WTC11 (cell line): Measurements from ENCODE around the gene RNGTT. TPM values are rescaled to one million over a fixed set of nuclear protein-coding genes. Genes with fewer than 3 reads are reported as not detected.

Experiments used
- ATAC-seq: fragments of 200-7000 bp; cut with Tn5 transposase; 2 replicates; pipeline ENCODE4 v1.10.0; 2021; ENCODE audit warnings: mild to moderate bottlenecking, moderate library complexity
- CTCF ChIA-PET: fragments of 300-600 bp; sonication (Branson Sonifier 250); formaldehyde crosslinking; loops from one replicate; lab custom pipeline; 2021; ENCODE audit warnings: antibody characterized with exemption; lab: Charles Lee
- POLR2A ChIA-PET: fragments of 350-600 bp; sonication (Branson Sonifier 250); formaldehyde crosslinking; loops from one replicate; lab custom pipeline; 2021; ENCODE audit warnings: antibody characterized with exemption; lab: Charles Lee
- DNase-seq: peaks from one replicate; pipeline ENCODE4 v3.0.0; 2021; ENCODE audit warnings: low spot score
- H3K27ac Mint-ChIP-seq: 2 replicates; pipeline ENCODE4 v1.8.0; 2021; ENCODE audit warnings: mixed read lengths
- H3K27me3 Mint-ChIP-seq: 2 replicates; pipeline ENCODE4 v1.8.0; 2021; ENCODE audit warnings: low read depth, mild to moderate bottlenecking, moderate library complexity, mixed read lengths
- H3K36me3 Mint-ChIP-seq: 2 replicates; pipeline ENCODE4 v1.8.0; 2021; ENCODE audit warnings: mixed read lengths
- H3K4me1 Mint-ChIP-seq: 2 replicates; pipeline ENCODE4 v1.8.0; 2022; ENCODE audit warnings: mixed read lengths
- H3K4me3 Mint-ChIP-seq: 2 replicates; pipeline ENCODE4 v1.8.0; 2021; ENCODE audit warnings: mild to moderate bottlenecking, moderate library complexity, mixed read lengths
- H3K9me3 Mint-ChIP-seq: 2 replicates; pipeline ENCODE4 v1.8.0; 2021; ENCODE audit warnings: mixed read lengths
- CBFB ChIP-seq: sonication (generic); formaldehyde crosslinking; IDR thresholded peaks from 2 replicates; pipeline ENCODE4 v1.8.1; 2022; ENCODE audit warnings: mild to moderate bottlenecking, low read depth, missing genetic modification reagents
- CDX4 ChIP-seq: fragments of 250-450 bp; sonication (Bioruptor Pico); IDR thresholded peaks from 2 replicates; pipeline ENCODE4 v1.9.0; 2021; ENCODE audit warnings: moderate library complexity, mild to moderate bottlenecking, inconsistent platforms, borderline replicate concordance
- E2F1 ChIP-seq: sonication (generic); formaldehyde crosslinking; IDR thresholded peaks from 2 replicates; pipeline ENCODE4 v1.8.0; 2022; ENCODE audit warnings: mild to moderate bottlenecking, missing genetic modification reagents
- FOXK1 ChIP-seq: sonication (generic); formaldehyde crosslinking; IDR thresholded peaks from 2 replicates; pipeline ENCODE4 v1.8.0; 2022; ENCODE audit warnings: mild to moderate bottlenecking, moderate library complexity, missing genetic modification reagents
- FOXP1 ChIP-seq: sonication (generic); formaldehyde crosslinking; IDR thresholded peaks from 2 replicates; pipeline ENCODE4 v1.8.0; 2022; ENCODE audit warnings: missing genetic modification reagents, mild to moderate bottlenecking, moderate library complexity, borderline replicate concordance
- HMGA2 ChIP-seq: fragments of 250-450 bp; sonication (Bioruptor Pico); IDR thresholded peaks from 2 replicates; pipeline ENCODE4 v1.4.0; 2021; ENCODE audit warnings: mild to moderate bottlenecking, moderate library complexity
- MLX ChIP-seq: sonication (generic); formaldehyde crosslinking; IDR thresholded peaks from 2 replicates; pipeline ENCODE4 v1.8.1; 2023; ENCODE audit warnings: mild to moderate bottlenecking, missing genetic modification reagents, moderate library complexity
- MXD4 ChIP-seq: fragments of 250-450 bp; sonication (Bioruptor Pico); IDR thresholded peaks from 2 replicates; pipeline ENCODE4 v1.8.0; 2021; ENCODE audit warnings: mild to moderate bottlenecking, moderate library complexity, borderline replicate concordance
- NFATC4 ChIP-seq: fragments of 250-450 bp; sonication (Bioruptor Pico); IDR thresholded peaks from 2 replicates; pipeline ENCODE4 v1.9.0; 2021; ENCODE audit warnings: mild to moderate bottlenecking
- NR1H2 ChIP-seq: sonication (generic); formaldehyde crosslinking; IDR thresholded peaks from 2 replicates; pipeline ENCODE4 v1.9.0; 2021; ENCODE audit warnings: mild to moderate bottlenecking, moderate library complexity, missing genetic modification reagents
- PRDM15 ChIP-seq: sonication (generic); formaldehyde crosslinking; IDR thresholded peaks from 2 replicates; pipeline ENCODE4 v1.8.0; 2022; ENCODE audit warnings: missing genetic modification reagents
- STAT6 ChIP-seq: sonication (generic); formaldehyde crosslinking; conservative IDR thresholded peaks from 2 replicates; pipeline ENCODE4 v1.8.1; 2023; ENCODE audit warnings: mild to moderate bottlenecking, low read depth, missing genetic modification reagents, moderate library complexity
- TEAD4 ChIP-seq: sonication (generic); formaldehyde crosslinking; IDR thresholded peaks from 2 replicates; pipeline ENCODE4 v1.8.0; 2022; ENCODE audit warnings: mild to moderate bottlenecking, missing genetic modification reagents
- ZBTB21 ChIP-seq: sonication (generic); formaldehyde crosslinking; IDR thresholded peaks from 2 replicates; pipeline ENCODE4 v1.8.1; 2023; ENCODE audit warnings: mild to moderate bottlenecking, missing genetic modification reagents, borderline replicate concordance
- ZBTB43 ChIP-seq: sonication (generic); formaldehyde crosslinking; IDR thresholded peaks from 2 replicates; pipeline ENCODE4 v1.8.1; 2023; ENCODE audit warnings: mild to moderate bottlenecking, missing genetic modification reagents
- ZNF425 ChIP-seq: fragments of 250-450 bp; sonication (Bioruptor Pico); conservative IDR thresholded peaks from 2 replicates; pipeline ENCODE4 v1.9.0; 2021; ENCODE audit warnings: mild to moderate bottlenecking
- ZNF532 ChIP-seq: fragments of 250-450 bp; sonication (Bioruptor Pico); IDR thresholded peaks from 2 replicates; pipeline ENCODE4 v1.9.0; 2021; ENCODE audit warnings: mild to moderate bottlenecking, borderline replicate concordance
- total RNA-seq: library from RNA; stranded (reverse); gene quantifications from 3 replicates; pipeline ENCODE4 v1.2.3, GENCODE V29; 2021

Gene RNGTT
- total RNA-seq, 1 experiment from 2014 or later, result 20.4 TPM

- no peak for TF ChIP-seq MXD4
- no peak for TF ChIP-seq FOXK1 (CRISPR knock-in tag)
- TF ChIP-seq NFATC4 (CRISPR knock-in tag), result no peak
- TF ChIP-seq, all 79 proteins: peak for 0
Measured at GRCh38 chr6:88650029-88650619, 313.3 kb downstream of the RNGTT start (continued).

- CTCF ChIA-PET, result interaction anchor here (1.0 kb wide), 1 partner anchor 278 kb away, joined by 3 read pairs; no protein-coding TSS in a partner anchor
- Mint-ChIP-seq H3K27ac (0 out of 2 replicates have a peak overlapping the region, but pooled peaks have one; percentile 7), H3K4me1 (peaks cover 12% of the 10 kb centered on the region), H3K36me3 (no peaks in the 10 kb centered on the region), H3K9me3 (no peaks in the 10 kb centered on the region), H3K27me3 (no peaks in the 10 kb centered on the region), H3K4me3 (no peak overlapping the region)
- DNase-seq (no peak), ATAC-seq (no peak)
- POLR2A ChIA-PET, result no interaction called here
- TF ChIP-seq ZBTB43 (no peak), CBFB (no peak), ZNF532 (CRISPR knock-in tag) (no peak), CDX4 (CRISPR knock-in tag) (no peak), FOXP1 (CRISPR knock-in tag) (no peak), TEAD4 (CRISPR knock-in tag) (no peak), ZNF425 (CRISPR knock-in tag) (no peak), E2F1 (no peak), MLX (no peak), HMGA2 (CRISPR knock-in tag) (no peak), PRDM15 (CRISPR knock-in tag) (no peak), ZBTB21 (CRISPR knock-in tag) (no peak), STAT6 (CRISPR knock-in tag) (no peak), NR1H2 (CRISPR knock-in tag) (no peak)
Measured at GRCh38 chr6:88641178-88641903, 322.1 kb downstream of the RNGTT start.
